ENCODE measurements around the gene FUCA1. TPM values are rescaled to one million over a fixed set of nuclear protein-coding genes. Genes with fewer than 3 reads are reported as not detected.
"Not testable (repeated sequence)": the region's sequence is repeated elsewhere in the genome, so short reads cannot be mapped to it uniquely, and the experiment has no call there.

Gene FUCA1
- total RNA-seq, 1 experiment from 2014 or later, result 20.7 TPM

DNA sequence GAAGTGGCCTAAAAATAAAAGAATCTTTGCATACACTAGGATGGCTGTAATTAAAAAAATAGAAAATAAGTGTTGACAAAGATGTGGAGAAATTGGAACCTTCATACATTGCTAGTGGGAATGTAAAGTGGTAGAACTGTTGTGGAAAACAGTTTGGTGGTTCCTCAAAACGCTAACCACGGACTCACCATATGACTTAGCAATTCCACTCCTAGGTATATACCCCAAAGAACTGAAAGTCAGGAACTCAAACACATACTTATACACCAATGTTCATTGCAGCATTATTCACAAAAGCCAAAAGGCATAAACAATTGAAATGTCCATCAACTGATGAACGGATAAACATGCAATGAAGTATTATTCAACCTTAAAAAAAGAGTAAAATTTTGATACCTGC, 32.1 kb downstream of the FUCA1 start:
- ChIA-PET POLR2A (no interaction called here), RAD21 (ENCODE audit: low non-redundant PET in 1 of 2, low total read pairs in 2 of 2, uncharacterized antibody in 2 of 2, unreplicated experiment in 2 of 2) (no interaction called here), CTCF (interaction anchor here (0.7 kb wide), 1 partner anchor 24 kb away, joined by 3 read pairs; no protein-coding TSS in a partner anchor)
- DNase-seq (ENCODE audit: low read depth, low spot score), result no peak
- H3K9me3 ChIP-seq (ENCODE audit: control insufficient read depth in 1 of 2, insufficient read depth in 1 of 2, low read depth in 1 of 2, low read length in 2 of 2), result no peaks in the 10 kb centered on the region
- H3K9ac ChIP-seq (ENCODE audit: low read length), result no peak overlapping the region
- no peak overlapping the region for H2AFZ ChIP-seq (ENCODE audit: low read depth, low read length, poor library complexity, severe bottlenecking)
- intact Hi-C loops (cut with micrococcal nuclease), result no loop called here
- peaks cover 5 to 15% of the 10 kb centered on the region in 2 experiments; a peak in 3 of 4 replicates for H3K4me1 ChIP-seq (ENCODE audit: control insufficient read depth in 1 of 2, insufficient read depth in 2 of 2, low read length in 2 of 2)
- H3K4me3 ChIP-seq (replicated peaks in 1 of 2; ENCODE audit: low read depth in 1 of 2, low read length in 2 of 2), result no peak overlapping the region
- no peaks in the 10 kb centered on the region for H3K79me2 ChIP-seq (ENCODE audit: insufficient read depth, low read length)
- peaks cover 5% of the 10 kb centered on the region; the same call in 1 of the 2 replicates for H3K27me3 ChIP-seq (ENCODE audit: insufficient read depth, low read length)
- no TSS peak for BruUV-seq (replicated peaks)
- H4K20me1 ChIP-seq (ENCODE audit: insufficient read depth), result no peaks in the 10 kb centered on the region
- H3K27ac ChIP-seq (ENCODE audit: low read depth, low read length), result no peak overlapping the region
- no peaks in the 10 kb centered on the region for H3K36me3 ChIP-seq (ENCODE audit: control insufficient read depth in 1 of 2, insufficient read depth in 2 of 2, low read length in 2 of 2)
- TF ChIP-seq, protein P1, sequence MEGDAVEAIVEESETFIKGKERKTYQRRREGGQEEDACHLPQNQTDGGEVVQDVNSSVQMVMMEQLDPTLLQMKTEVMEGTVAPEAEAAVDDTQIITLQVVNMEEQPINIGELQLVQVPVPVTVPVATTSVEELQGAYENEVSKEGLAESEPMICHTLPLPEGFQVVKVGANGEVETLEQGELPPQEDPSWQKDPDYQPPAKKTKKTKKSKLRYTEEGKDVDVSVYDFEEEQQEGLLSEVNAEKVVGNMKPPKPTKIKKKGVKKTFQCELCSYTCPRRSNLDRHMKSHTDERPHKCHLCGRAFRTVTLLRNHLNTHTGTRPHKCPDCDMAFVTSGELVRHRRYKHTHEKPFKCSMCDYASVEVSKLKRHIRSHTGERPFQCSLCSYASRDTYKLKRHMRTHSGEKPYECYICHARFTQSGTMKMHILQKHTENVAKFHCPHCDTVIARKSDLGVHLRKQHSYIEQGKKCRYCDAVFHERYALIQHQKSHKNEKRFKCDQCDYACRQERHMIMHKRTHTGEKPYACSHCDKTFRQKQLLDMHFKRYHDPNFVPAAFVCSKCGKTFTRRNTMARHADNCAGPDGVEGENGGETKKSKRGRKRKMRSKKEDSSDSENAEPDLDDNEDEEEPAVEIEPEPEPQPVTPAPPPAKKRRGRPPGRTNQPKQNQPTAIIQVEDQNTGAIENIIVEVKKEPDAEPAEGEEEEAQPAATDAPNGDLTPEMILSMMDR (IDR thresholded peaks at IDR 0.05 in 2 of 3, conservative IDR thresholded peaks at IDR 0.05 in 1 of 3; ENCODE audit: borderline replicate concordance in 1 of 3, insufficient read depth in 1 of 3, low read depth in 2 of 3, low read length in 2 of 3), result no peak
- TF ChIP-seq ELF1 (IDR thresholded peaks at IDR 0.05; ENCODE audit: borderline replicate concordance, low read depth) (no peak), POLR2AphosphoS5 (IDR thresholded peaks at IDR 0.05; ENCODE audit: low read depth, low read length) (no peak), ZFX (IDR thresholded peaks at IDR 0.05) (no peak), EZH2 (IDR thresholded peaks at IDR 0.05) (no peak), EGR1 (IDR thresholded peaks at IDR 0.05; ENCODE audit: low read depth) (no peak), YY1 (IDR thresholded peaks at IDR 0.05; ENCODE audit: extremely low read depth, insufficient replicate concordance, low read depth, low read length) (no peak)
- no peaks in the 10 kb centered on the region for H3K9me2 ChIP-seq (ENCODE audit: insufficient read depth)
- no peak for ATAC-seq
- H3K4me2 ChIP-seq (ENCODE audit: low read length), result no peak overlapping the region

DNA sequence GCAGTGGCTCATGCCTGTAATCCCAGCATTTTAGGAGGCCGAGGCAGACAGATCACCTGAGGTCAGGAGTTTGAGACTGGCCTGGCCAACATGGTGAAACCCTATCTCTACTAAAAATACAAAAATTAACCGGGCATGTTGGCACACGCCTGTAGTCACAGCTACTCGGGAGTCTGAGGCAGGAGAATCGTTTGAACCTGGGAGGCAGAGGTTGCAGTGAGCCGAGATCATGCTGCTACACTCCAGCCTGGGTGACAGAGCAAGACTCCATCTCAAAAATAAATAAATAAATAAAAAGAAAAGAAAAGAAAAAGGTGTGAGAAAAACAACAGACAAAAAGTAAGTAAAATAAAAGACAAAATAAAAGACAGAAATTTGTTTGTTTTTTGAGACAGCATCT, 33.9 kb downstream of the FUCA1 start:
- peaks cover 5 to 20% of the 10 kb centered on the region in 2 experiments; a peak in 3 of 4 replicates for H3K4me1 ChIP-seq (ENCODE audit: control insufficient read depth in 1 of 2, insufficient read depth in 2 of 2, low read length in 2 of 2)
- H3K9me3 ChIP-seq (ENCODE audit: control insufficient read depth in 1 of 2, insufficient read depth in 1 of 2, low read depth in 1 of 2, low read length in 2 of 2); DNase-seq (ENCODE audit: low read depth, low spot score); H3K4me2 ChIP-seq (ENCODE audit: low read length); BruUV-seq (replicated peaks); H3K27me3 ChIP-seq (ENCODE audit: insufficient read depth, low read length); H3K27ac ChIP-seq (ENCODE audit: low read depth, low read length); H4K20me1 ChIP-seq (ENCODE audit: insufficient read depth); POLR2A ChIA-PET; ATAC-seq; H3K9ac ChIP-seq (ENCODE audit: low read length); H3K4me3 ChIP-seq (replicated peaks in 1 of 2; ENCODE audit: low read depth in 1 of 2, low read length in 2 of 2); H3K9me2 ChIP-seq (ENCODE audit: insufficient read depth); RAD21 ChIA-PET (ENCODE audit: low non-redundant PET in 1 of 2, low total read pairs in 2 of 2, uncharacterized antibody in 2 of 2, unreplicated experiment in 2 of 2); H3K79me2 ChIP-seq (ENCODE audit: insufficient read depth, low read length); intact Hi-C loops (cut with micrococcal nuclease); H3K36me3 ChIP-seq (ENCODE audit: control insufficient read depth in 1 of 2, insufficient read depth in 2 of 2, low read length in 2 of 2): not testable (repeated sequence)
- H2AFZ ChIP-seq (ENCODE audit: low read depth, low read length, poor library complexity, severe bottlenecking), result peak overlapping the region; percentile 45
- CTCF ChIA-PET, result interaction anchor here (1.1 kb wide), 1 partner anchor 23 kb away, joined by 3 read pairs; no protein-coding TSS in a partner anchor

Data from HCT116 (cell line).